Stimulated activated CD4-positive, alpha-beta T cell treated with anti-CD3 and anti-CD28 coated beads, Interleukin-4, amount 100 ng/mL, for 24 hours (primary cell): Measurements from ENCODE around the gene ART4.

Source experiments
- DNase-seq: peaks from one replicate; pipeline ENCODE4 v3.0.0-alpha.2; 2020

ART4 gene

GRCh38 chr12:14810167-14810952, 33.0 kb downstream of the ART4 start:
- DNase-seq = no peak

GRCh38 chr12:14803830-14804160, 39.5 kb downstream of the ART4 start:
- no peak for DNase-seq

- peak; percentile 92 for DNase-seq
Observed at GRCh38 chr12:14803011-14803829, 40.1 kb downstream of the ART4 start, which contains the start of the genes C12orf60 and WBP11. TSS of gene C12orf60 (plus strand) at chr12:14803670. CDS start at chr12:14822936, 19,266 bp downstream. TSS of gene WBP11 (minus strand) at chr12:14803478. CDS start at chr12:14801383, 2,095 bp downstream.

- DNase-seq = no peak
Observed at GRCh38 chr12:14802721-14803010, 40.7 kb downstream of the ART4 start.

GRCh38 chr12:14802247-14802646, 41.1 kb downstream of the ART4 start:
- DNase-seq = no peak

GRCh38 chr12:14795028-14795448, 48.3 kb downstream of the ART4 start:
- DNase-seq = no peak

GRCh38 chr12:14785568-14785967, 57.8 kb downstream of the ART4 start:
- no peak for DNase-seq

- DNase-seq = no peak
Observed at GRCh38 chr12:14784471-14784870, 58.9 kb downstream of the ART4 start.

GRCh38 chr12:14782756-14783155, 60.6 kb downstream of the ART4 start:
- DNase-seq = no peak

- no peak for DNase-seq
Observed at GRCh38 chr12:14781563-14781962, 61.8 kb downstream of the ART4 start.

GRCh38 chr12:14780859-14781258, 62.5 kb downstream of the ART4 start:
- no peak for DNase-seq

GRCh38 chr12:14779834-14780233, 63.5 kb downstream of the ART4 start:
- no peak for DNase-seq

GRCh38 chr12:14777271-14777670, 66.1 kb downstream of the ART4 start:
- no peak for DNase-seq

GRCh38 chr12:14776236-14776961, 66.9 kb downstream of the ART4 start:
- no peak for DNase-seq

GRCh38 chr12:14775636-14775980, 67.7 kb downstream of the ART4 start:
- no peak for DNase-seq
